Activated T-cell treated with anti-CD3 and anti-CD28 coated beads, Interleukin-2, amount 50 U/mL, for 24 hours (primary cell): ENCODE measurements around the gene ZNF426.

Source experiments
- DNase-seq: peaks from one replicate; pipeline ENCODE4 v3.0.0-alpha.2; 2020
- H3K27ac Mint-ChIP-seq: 2 replicates; pipeline ENCODE4 v1.8.0; 2020; ENCODE audit warnings: mild to moderate bottlenecking, mixed read lengths
- H3K27me3 Mint-ChIP-seq: 2 replicates; pipeline ENCODE4 v1.8.0; 2020; ENCODE audit warnings: mixed read lengths
- H3K36me3 Mint-ChIP-seq: 2 replicates; pipeline ENCODE4 v1.8.0; 2020; ENCODE audit warnings: low read depth, mixed read lengths
- H3K4me1 Mint-ChIP-seq: 2 replicates; pipeline ENCODE4 v1.8.0; 2020; ENCODE audit warnings: low read depth, mixed read lengths
- H3K4me3 Mint-ChIP-seq: 2 replicates; pipeline ENCODE4 v1.8.0; 2020; ENCODE audit warnings: mild to moderate bottlenecking, moderate library complexity, mixed read lengths
- H3K9me3 Mint-ChIP-seq: 2 replicates; pipeline ENCODE4 v1.8.0; 2020; ENCODE audit warnings: mixed read lengths

Gene ZNF426

GRCh38 chr19:9535934-9536333 lies 2.5 kb downstream of the ZNF426 start:
- DNase-seq: no peak
- H3K4me1 Mint-ChIP-seq: peaks cover 22% of the 10 kb centered on the region
- H3K27me3 Mint-ChIP-seq: no peaks in the 10 kb centered on the region
- H3K4me3 Mint-ChIP-seq: no peak overlapping the region
- H3K36me3 Mint-ChIP-seq: peaks cover 95% of the 10 kb centered on the region
- H3K27ac Mint-ChIP-seq: no peak overlapping the region
- peaks cover 56% of the 10 kb centered on the region for H3K9me3 Mint-ChIP-seq

GRCh38 chr19:9531933-9532332 lies 6.5 kb downstream of the ZNF426 start:
- Mint-ChIP-seq H3K4me1 (peaks cover 4% of the 10 kb centered on the region), H3K9me3 (peaks cover 70% of the 10 kb centered on the region), H3K27me3 (no peaks in the 10 kb centered on the region), H3K4me3 (no peak overlapping the region), H3K27ac (no peak overlapping the region), H3K36me3 (peaks cover 99% of the 10 kb centered on the region)
- DNase-seq: no peak

GRCh38 chr19:9528757-9529336 lies 9.6 kb downstream of the ZNF426 start:
- Mint-ChIP-seq H3K36me3 (peaks cover 92% of the 10 kb centered on the region), H3K27me3 (no peaks in the 10 kb centered on the region), H3K4me1 (no peaks in the 10 kb centered on the region), H3K4me3 (no peak overlapping the region), H3K27ac (no peak overlapping the region), H3K9me3 (peaks cover 74% of the 10 kb centered on the region)
- no peak for DNase-seq

- DNase-seq: no peak
- no peaks in the 10 kb centered on the region for H3K27me3 Mint-ChIP-seq
- no peaks in the 10 kb centered on the region for H3K4me1 Mint-ChIP-seq
- no peak overlapping the region for H3K4me3 Mint-ChIP-seq
- peaks cover 74% of the 10 kb centered on the region for H3K36me3 Mint-ChIP-seq
- H3K27ac Mint-ChIP-seq: no peak overlapping the region
- peaks cover 65% of the 10 kb centered on the region for H3K9me3 Mint-ChIP-seq
Observed at GRCh38 chr19:9523885-9524474, 14.5 kb downstream of the ZNF426 start.

GRCh38 chr19:9507285-9507684 lies 31.2 kb downstream of the ZNF426 start:
- Mint-ChIP-seq H3K9me3 (peaks cover 57% of the 10 kb centered on the region), H3K27ac (no peak overlapping the region), H3K36me3 (peaks cover 23% of the 10 kb centered on the region), H3K27me3 (no peaks in the 10 kb centered on the region), H3K4me1 (no peaks in the 10 kb centered on the region), H3K4me3 (no peak overlapping the region)
- no peak for DNase-seq

GRCh38 chr19:9500796-9501195 lies 37.6 kb downstream of the ZNF426 start:
- Mint-ChIP-seq H3K27ac (no peak overlapping the region), H3K27me3 (peaks cover 15% of the 10 kb centered on the region), H3K36me3 (peaks cover 37% of the 10 kb centered on the region), H3K4me3 (no peak overlapping the region), H3K4me1 (peaks cover 11% of the 10 kb centered on the region), H3K9me3 (peaks cover 32% of the 10 kb centered on the region)
- DNase-seq: no peak

GRCh38 chr19:9498183-9498902 lies 40.1 kb downstream of the ZNF426 start, which contains the start of gene ZNF560:
Gene ZNF560 (minus strand): TSS chr19:9498616. CDS start chr19:9475313, 23,303 bp downstream.
- H3K27ac Mint-ChIP-seq: no peak within 1 kb of the TSS
- H3K4me3 Mint-ChIP-seq: peak within 1 kb of the TSS; percentile 55
- H3K4me1 Mint-ChIP-seq: peaks cover 11% of the 10 kb centered on the region
- peaks cover 15% of the 10 kb centered on the region for H3K27me3 Mint-ChIP-seq
- DNase-seq: peak; percentile 28
- H3K36me3 Mint-ChIP-seq: peaks cover 37% of the 10 kb centered on the region
- peaks cover 35% of the 10 kb centered on the region for H3K9me3 Mint-ChIP-seq

- Mint-ChIP-seq H3K27me3 (peaks cover 18% of the 10 kb centered on the region), H3K4me3 (no peak overlapping the region), H3K9me3 (peaks cover 48% of the 10 kb centered on the region), H3K36me3 (peaks cover 26% of the 10 kb centered on the region), H3K4me1 (peaks cover 11% of the 10 kb centered on the region), H3K27ac (no peak overlapping the region)
- no peak for DNase-seq
Observed at GRCh38 chr19:9494096-9494495, 44.3 kb downstream of the ZNF426 start.

GRCh38 chr19:9487016-9487415 lies 51.4 kb downstream of the ZNF426 start:
- Mint-ChIP-seq H3K4me3 (no peak overlapping the region), H3K27me3 (peaks cover 2% of the 10 kb centered on the region), H3K4me1 (no peaks in the 10 kb centered on the region), H3K27ac (no peak overlapping the region), H3K9me3 (peaks cover 57% of the 10 kb centered on the region), H3K36me3 (peaks cover 16% of the 10 kb centered on the region)
- DNase-seq: no peak

GRCh38 chr19:9485140-9485539 lies 53.3 kb downstream of the ZNF426 start:
- DNase-seq: no peak
- no peak overlapping the region for H3K27ac Mint-ChIP-seq
- no peak overlapping the region for H3K4me3 Mint-ChIP-seq
- peaks cover 20% of the 10 kb centered on the region for H3K36me3 Mint-ChIP-seq
- no peaks in the 10 kb centered on the region for H3K27me3 Mint-ChIP-seq
- H3K4me1 Mint-ChIP-seq: no peaks in the 10 kb centered on the region
- peaks cover 49% of the 10 kb centered on the region for H3K9me3 Mint-ChIP-seq

GRCh38 chr19:9474975-9475374 lies 63.5 kb downstream of the ZNF426 start:
- H3K27me3 Mint-ChIP-seq: peaks cover 3% of the 10 kb centered on the region
- no peaks in the 10 kb centered on the region for H3K4me1 Mint-ChIP-seq
- H3K4me3 Mint-ChIP-seq: no peak overlapping the region
- DNase-seq: no peak
- peaks cover 3% of the 10 kb centered on the region for H3K36me3 Mint-ChIP-seq
- peaks cover 66% of the 10 kb centered on the region for H3K9me3 Mint-ChIP-seq
- no peak overlapping the region for H3K27ac Mint-ChIP-seq
